HG03039 (cell line): ENCODE data around the gene CD300E.

ENCODE experiments used
- ATAC-seq: cut with Tn5 transposase; IDR thresholded peaks from one replicate; pipeline ENCODE4 v1.9.1; 2021; ENCODE audit warnings: mild to moderate bottlenecking, moderate library complexity; ENCODE audit not compliant: unreplicated experiment

CD300E gene

DNA sequence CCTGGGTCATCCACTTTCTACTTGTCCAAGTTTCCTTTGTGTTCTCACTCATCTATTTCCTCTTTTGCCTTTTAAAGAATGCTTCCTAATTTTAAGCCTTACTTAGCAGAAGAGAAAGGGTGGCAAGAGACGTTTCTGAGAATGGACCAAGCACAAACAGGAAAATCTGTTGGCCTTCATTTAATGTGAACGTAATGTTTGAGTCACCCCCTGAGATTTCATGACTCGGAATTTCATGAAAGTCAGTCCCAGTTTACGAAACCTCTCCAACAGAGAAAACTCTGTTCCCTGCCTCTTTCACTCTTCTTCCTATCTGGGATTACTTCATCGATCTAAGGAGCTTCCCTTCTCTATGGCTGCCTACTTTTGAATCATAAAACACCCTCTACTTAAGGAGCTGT is at the start of gene CD300E:
Gene CD300E, minus strand, starts transcription at position 46 of the 401 bp plus-strand sequence. CDS start 117 bp downstream, outside the sequence.
- no peak for ATAC-seq

DNA sequence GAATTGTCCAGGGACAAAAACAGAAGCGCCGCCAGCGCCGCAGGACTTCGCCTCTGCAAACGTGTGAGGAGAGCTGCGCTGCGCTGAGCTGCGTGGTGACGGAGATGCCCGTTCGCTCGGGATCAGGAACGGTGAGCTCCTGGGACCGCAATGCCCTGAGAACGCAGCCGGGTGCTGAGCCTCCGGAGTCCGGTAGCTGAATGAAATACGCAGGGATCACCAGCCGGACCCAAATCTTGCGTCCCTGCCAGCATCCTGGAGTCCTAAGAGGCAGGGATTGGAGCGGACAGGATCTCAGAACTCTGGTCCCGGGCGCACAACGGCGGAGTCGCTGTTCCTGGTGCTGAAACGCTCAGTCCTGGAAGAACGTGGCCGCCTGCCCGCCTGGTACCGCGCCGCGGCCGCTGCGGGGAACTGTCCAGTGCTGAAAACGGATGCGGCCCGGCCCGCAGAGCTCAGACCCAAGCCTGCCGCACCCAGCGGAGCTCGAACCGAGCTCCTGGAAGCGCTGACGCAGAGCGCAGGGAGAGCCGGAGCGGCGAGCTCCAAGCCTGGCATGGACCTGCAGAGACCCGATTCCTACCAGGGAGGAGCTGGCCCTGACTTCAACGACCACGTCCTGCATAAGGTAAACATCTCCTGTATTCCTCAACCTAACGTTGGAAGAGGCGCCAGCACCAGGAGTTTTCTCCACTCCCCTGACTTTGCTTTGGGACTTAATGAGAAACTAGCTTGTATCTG is 47.7 kb upstream of the CD300E start:
- ATAC-seq, result no peak

DNA sequence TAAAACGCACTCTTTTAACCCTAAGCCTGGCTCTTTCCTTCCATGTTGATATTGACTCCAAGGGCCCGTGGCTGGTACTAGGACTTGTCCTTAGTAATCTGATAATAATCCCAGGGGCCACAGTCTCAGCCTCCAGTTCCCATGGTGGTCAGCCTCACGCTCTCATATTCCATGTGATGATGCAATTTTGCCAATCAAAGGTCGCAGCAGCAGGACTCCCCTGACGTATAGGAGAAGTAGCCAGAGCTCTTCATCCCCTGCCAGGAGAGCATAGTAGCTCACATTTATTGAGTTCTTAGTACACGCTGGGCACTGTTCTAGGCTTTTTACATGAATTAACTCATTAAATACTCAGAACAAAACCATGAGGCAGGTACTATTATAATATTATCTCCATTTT is 46.8 kb upstream of the CD300E start:
- no peak for ATAC-seq

DNA sequence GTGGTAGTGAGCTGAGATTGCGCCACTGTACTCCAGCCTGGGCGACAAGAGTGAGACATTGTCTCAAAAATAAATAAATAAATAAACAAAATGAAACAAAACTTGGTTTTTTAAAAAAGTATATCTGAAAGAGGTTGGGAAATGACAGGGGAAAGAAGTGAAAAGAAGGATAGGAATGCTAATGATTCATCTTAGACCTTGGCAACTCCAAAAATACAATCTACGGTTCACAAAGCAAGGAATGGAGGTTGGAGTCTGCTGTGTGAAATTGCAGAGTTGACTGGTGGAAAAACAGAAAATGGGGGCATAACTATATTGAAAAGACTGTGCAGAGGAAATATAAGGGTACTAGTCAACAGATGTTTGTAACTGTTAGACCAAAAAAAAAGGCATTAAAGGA is 40.0 kb upstream of the CD300E start:
- no peak for ATAC-seq

- no peak for ATAC-seq
Measured at GRCh38 chr17:74659889-74660288, 36.4 kb upstream of the CD300E start.

DNA sequence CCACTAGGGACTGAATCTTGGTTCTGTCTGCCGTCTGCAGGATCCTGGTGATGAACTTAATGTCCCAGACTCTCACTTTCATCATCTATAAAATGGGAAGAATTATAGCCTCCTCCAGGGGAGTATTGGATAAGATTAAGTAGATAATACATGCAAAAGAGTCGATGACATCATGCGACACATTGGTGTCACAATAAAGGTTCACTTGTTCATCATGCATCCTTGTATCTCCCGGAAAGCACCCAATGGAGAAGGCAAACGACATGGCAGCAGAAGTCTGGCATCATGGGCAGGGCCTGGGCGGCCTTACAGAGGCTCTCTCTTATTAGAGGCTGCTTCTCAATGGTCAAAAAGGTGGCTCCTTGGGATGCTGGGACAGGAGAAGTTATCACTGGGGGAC is 35.1 kb upstream of the CD300E start:
- no peak for ATAC-seq

DNA sequence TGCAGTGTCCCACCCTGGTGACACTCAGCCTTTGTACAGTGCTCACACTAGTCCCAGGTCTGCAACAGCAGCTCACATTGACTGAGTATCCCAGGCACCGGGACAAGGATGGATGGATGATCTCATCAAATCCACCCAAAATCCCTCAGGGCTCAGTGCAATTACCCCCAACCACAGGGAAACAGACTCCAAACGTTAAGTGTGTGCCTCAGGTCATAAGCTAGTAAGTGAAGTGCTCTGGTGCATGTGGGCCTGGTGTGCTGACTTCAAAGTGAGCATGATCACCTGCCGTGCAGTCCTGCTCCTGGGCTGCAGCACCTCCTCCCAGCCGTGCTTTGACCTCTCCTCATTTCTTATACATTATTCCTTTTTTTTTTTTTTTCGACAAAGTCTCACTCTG is 31.2 kb upstream of the CD300E start:
- no peak for ATAC-seq

DNA sequence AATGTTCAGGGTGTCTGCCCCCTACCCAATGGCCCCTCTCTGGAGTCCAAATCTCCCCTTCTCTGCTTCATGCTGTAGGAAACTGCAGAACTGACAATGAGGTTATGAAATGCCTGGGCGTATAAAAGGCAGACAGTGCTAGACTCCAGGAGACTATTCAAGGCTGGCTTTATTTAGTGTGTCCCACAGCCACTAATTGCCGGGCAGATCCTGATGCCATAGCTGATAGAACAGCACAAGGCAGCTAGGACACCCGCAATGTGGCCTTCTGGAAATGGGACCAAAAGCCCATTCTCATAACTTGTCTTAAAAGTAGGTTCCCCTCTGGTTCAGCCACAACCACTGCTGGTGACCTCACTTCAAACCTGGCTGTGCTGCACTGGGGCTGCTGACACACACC is 28.5 kb upstream of the CD300E start:
- ATAC-seq, result no peak

GRCh38 chr17:74649909-74650308 is 26.4 kb upstream of the CD300E start:
- no peak for ATAC-seq

GRCh38 chr17:74647871-74648672 is 24.5 kb upstream of the CD300E start:
- no peak for ATAC-seq

DNA sequence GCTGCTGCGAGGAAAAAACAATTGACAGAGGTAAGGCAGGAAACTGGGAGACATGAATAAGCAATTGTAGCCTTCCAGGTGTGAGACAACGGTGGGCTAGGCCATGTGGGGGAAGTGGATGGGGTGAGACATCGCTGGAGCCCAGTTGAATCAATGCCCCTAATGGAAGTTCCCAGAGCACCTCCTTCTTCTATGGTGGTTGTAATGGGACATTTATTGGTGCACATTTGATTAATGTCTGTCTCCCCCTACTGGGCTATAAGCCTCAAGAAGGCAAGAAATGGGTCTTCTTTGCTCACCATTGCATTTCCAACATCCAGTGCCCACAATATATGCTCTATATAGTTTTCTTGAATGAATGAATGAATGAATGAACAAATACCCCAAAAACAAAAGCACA is 22.7 kb upstream of the CD300E start:
- ATAC-seq, result no peak

DNA sequence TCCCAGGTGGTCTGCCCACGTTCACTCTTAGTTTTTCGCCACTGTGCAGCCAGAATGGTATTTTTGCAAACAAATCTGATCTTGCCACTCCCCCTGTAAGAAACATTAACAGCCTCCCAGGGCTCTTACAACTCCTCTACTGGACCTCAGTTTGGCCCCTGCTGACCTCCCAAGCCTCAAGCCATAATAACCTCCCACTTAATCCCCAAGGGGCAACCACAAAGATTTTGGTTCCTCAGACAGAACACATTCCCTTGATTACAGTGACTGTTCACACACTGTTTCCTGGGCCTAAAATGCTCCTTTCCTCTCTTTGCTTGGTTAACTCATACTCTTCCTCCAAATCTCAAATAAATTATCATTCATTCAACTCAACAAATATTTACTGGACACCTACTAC is 21.5 kb upstream of the CD300E start:
- no peak for ATAC-seq

DNA sequence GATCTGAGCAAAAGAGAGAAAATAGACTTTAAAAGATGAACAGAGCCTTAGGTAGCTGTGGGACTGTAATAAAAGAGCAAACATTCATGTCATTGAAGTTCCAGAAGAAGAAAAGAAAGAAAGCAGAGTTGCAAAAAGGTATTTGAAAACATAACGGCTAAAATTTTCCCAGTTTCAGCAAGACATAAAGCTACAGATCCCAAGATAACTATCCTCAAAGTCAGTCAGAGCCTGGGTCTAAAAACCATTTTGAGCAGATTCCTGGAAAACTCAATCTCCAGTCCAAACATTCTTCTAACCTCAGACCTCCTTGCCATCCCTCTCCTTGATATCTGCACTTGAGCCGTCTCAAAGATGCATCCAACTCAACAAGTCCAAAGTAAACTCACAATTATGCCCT is 20.9 kb upstream of the CD300E start:
- ATAC-seq, result no peak

GRCh38 chr17:74643826-74644225 is 20.3 kb upstream of the CD300E start:
- no peak for ATAC-seq

- ATAC-seq, result no peak
Measured at GRCh38 chr17:74642995-74643394, 19.5 kb upstream of the CD300E start.

DNA sequence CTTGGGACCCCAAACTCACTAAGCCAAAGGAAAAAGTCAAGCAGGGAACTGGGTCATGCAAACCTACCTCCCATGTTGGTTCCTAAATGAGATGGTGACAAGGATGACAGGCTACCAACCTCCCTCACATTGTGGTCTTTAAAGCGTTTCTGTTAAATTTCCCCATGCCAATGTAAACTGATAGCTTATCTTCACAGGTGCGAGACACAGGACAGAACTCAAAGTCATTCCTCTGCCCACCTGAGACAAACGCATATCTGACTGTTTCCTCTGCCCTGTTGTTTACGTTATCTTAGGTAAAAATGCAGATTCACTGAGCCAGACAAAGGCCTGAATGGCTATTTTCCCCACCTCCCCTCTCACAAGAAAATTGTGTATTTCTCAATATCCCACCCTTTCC is 19.0 kb upstream of the CD300E start:
- ATAC-seq, result no peak

GRCh38 chr17:74641958-74642298 is 18.4 kb upstream of the CD300E start:
- ATAC-seq, result no peak

DNA sequence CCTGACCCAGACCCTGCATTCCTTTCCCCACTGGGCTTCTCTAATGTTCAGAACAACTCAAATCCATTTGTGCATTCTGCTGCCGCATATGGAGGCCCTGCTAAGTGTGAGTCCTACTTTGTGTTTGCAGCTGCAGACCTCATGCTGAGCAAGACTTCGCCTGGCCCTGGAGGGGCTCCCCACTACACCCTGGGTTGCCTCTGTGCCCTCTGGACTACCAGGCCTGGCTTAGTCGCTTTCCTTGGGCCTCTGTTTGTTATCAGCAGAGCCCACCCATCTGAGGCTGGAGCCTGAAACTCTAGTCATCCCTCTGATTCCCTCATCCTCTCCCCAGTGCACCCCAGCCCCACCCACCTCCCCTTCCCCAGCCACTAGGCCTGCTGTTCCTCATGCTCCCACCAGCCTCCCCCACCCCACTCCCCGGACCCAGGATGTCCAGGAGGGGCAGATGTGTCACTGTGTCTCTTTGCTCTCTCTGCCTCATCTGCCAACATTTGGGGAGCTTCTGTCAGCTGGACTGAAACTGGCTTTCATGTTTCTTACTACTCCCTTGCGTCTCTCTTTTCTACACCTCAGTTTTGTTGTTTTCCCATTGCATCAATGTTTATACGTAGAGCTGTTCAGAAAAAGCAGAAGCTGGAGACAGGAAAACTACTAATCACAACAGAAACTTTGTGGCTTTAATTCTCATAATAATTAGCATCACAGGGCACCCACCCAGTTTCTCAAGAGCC is 17.9 kb upstream of the CD300E start:
- no peak for ATAC-seq

GRCh38 chr17:74639704-74640151 is 16.2 kb upstream of the CD300E start:
- ATAC-seq, result no peak

DNA sequence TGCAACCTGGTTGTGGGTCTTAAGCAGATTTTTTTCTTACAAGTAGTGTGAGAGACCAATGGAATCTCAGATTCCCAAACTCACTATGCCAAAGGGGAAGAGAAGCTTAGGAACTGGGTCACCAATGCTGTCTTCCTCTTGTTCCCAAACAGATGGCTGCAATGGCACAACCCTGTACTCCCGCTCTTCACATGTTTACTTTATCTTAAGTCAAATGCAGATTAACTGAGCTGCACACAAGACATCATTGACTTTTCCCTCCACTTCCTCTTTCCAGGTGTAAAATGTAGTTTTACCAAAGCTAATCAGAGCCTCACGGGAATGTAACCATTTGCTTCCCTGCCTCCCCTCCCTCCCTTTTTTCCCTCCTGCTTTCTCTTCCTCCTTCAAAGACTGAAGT is 14.4 kb upstream of the CD300E start:
- ATAC-seq, result no peak

DNA sequence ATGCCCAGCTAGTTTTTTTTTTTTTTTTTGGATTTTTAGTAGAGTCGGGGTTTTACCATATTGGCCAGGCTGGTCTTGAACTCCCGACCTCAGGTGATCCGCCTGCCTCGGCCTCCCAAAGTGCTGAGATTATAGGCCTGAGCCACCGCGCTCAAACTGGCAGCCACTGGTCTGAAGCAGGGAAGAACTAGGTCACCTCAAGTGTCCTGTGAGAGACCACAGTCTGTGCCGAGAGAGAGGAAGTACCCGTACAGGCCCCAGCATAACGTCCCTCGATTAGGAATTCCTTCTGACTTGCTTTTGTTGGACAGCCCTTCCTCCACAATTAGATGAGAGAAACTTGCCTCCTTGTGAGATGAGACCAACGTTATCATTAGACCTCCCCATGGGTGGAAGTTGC is 13.7 kb upstream of the CD300E start:
- no peak for ATAC-seq
